ENCODE data around the gene PTCHD4.
"Not testable (repeated sequence)": the region's sequence is repeated elsewhere in the genome, so short reads cannot be mapped to it uniquely, and the experiment has no call there.

Gene PTCHD4

DNA sequence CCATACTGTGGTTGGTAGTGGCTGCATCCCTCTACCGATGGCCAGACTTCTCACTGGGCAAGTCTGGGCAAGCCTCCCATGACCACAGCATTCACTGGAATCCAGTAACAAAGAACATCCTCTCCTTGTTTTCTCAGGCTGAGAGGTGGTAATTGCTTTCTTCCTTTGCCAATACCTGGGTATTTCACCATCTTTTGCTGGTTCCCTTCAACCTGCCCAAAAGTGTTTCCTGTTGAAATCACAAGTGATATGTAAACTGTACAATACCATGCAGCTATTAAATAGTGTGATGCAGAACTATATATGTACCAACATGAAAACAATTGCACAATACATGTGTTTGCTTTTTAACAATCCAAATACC lies at the start of gene PTCHD4:
TSS of gene PTCHD4 (minus strand) at position 55 of the 364 bp plus-strand sequence. CDS start 42,240 bp downstream, outside the sequence.
- no peak for DNase-seq (ENCODE audit: low read depth)

DNA sequence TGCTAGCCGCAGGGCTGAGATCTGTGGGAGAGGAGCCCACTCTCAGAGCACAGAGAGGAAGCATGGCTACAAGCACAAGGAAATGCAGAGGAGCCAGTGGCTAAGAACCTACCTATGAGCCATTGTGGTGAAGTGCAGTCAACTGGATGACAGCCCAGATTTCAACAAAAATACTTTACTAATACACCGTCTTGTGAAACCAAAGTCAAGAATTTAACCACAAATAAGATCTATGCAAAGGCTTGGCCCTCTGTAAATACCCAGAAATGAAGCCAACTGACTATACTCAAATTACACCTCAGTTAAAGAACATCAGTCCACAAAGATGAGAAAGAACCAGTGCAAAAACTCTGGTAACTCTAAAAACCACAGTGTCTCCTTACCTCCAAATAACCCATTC lies 40.1 kb upstream of the PTCHD4 start:
- no peak for DNase-seq (ENCODE audit: low read depth)

DNA sequence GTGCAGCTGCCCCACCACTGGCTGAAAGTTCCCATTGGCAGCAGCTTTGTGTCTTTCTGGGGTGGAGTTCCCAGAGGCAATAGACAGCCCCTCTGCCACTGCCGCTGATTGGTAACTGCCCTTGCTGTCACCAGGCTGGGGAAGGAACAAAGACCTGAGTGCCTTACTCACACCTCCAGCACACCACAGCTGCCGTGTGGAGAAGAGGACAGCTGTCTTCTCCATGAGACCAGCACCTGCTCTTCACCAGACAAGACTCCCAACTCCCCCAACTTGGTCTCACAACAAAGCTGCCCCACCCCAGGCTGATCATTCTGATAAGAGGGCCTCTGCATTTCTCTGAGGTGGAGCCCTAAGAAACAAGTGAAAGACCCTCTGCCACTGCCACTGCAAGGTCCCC lies 39.7 kb upstream of the PTCHD4 start:
- no peak for DNase-seq (ENCODE audit: low read depth)

DNA sequence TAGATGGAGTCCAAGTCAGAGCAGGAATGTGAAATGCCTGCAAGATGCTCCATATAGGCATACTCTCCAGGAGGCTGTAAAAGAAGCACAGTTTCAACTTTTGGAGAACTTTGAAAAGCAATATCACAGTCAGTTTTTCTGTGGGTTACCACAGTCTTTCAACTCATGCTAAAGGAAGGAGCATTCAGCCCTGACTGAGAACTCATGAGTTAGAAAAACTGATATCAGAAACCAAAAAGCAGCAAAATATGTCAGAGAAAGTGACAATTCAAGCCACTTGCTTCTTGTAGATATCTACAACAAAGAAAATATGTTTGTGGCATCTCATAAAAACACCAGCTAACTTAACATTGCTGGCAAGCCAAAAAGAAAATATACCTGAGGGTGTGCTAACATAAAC lies 36.1 kb upstream of the PTCHD4 start:
- no peak for DNase-seq (ENCODE audit: low read depth)

DNA sequence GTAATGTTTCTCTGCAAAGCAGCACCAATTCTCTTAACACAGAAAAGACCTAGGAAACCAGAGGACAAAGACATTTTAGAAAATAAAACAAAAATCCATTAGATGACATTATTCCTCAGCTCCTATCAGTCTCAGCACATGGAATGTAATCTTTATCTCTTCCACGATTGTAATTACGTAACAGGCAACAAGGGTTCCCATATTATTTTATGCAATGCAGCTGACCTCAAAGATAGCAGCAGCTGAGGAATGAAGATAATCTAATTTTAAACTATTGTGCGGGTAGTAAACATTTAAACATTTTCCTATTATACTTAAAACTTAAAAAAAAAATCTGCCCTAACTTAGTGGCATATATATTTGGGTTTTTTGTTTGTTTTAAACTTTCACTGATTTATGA lies 33.0 kb upstream of the PTCHD4 start:
- DNase-seq (ENCODE audit: low read depth) = no peak

DNA sequence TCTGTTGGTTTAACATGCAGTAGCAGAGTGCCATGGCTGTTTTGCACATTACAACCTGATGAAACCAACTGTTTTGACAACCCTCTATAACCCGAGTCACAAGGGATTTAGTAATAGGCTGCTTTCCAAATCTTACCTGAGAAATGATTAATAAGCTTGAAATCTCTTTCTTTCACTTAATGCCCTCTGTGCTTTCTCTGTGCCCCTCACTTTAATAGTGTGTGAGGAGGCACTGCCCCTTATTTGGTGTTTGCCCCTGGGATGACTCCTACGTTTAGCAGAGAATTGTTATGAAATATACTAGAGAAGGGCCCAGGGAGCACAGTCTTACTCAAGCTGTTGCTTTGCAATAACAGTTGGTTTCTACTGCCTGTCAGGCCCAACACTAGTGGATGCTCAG lies 31.0 kb upstream of the PTCHD4 start:
- DNase-seq (ENCODE audit: low read depth) = no peak

DNA sequence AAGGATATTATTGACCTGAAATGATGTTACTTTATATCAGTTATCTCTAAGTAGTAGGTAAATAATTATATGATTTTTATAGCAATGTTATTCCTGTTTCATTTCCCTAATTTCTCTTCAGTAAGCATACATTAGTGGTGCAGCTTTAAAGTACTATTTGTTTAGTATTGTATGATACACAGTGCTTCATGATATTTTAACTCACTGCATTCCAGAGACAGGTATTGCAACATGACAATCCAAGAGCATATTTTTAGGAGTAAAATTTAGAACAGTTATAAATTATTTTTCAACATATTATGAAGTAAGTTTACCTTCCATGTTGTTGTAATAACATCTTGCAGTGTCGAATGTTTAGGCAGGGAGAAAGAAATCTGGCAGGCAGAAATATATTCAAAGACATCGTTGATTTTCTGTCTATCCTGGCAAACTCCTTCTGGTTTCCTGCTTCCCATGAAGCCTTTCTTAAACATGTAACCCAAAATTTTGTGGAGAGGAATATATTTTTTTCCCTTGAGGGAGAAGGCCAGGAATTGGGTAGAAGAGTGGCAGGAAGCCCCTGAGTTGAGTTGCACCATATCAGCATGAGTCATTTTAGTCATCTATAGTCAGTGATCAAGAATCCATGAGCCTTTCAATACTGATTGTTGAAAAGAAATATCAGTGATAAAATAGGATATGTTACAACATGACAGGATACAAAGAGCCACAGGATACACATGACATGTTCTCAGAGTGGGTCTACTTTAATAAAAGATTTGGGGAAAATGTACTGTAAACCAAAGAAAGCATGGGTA lies 29.0 kb upstream of the PTCHD4 start:
- no peak for DNase-seq (ENCODE audit: low read depth)

DNA sequence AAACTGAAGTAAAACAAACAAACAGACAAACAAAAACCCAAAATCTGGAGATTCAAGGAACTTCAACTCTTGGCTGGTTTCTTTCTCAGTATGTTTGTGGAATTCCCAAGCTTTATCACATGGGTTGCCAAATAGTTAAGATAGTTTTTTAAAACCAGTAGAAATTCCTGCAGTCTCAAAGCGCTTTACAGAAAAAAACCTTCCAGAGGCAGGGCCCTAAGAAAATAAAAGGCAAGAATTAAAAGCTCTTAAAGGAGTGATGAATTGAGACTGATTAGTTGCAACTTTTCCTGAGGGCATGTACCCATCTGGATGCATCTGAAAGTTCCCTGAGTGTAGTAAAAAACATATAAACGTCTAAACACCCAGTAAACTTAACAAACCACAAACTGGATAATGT lies 25.9 kb upstream of the PTCHD4 start:
- no peak for DNase-seq (ENCODE audit: low read depth)

DNA sequence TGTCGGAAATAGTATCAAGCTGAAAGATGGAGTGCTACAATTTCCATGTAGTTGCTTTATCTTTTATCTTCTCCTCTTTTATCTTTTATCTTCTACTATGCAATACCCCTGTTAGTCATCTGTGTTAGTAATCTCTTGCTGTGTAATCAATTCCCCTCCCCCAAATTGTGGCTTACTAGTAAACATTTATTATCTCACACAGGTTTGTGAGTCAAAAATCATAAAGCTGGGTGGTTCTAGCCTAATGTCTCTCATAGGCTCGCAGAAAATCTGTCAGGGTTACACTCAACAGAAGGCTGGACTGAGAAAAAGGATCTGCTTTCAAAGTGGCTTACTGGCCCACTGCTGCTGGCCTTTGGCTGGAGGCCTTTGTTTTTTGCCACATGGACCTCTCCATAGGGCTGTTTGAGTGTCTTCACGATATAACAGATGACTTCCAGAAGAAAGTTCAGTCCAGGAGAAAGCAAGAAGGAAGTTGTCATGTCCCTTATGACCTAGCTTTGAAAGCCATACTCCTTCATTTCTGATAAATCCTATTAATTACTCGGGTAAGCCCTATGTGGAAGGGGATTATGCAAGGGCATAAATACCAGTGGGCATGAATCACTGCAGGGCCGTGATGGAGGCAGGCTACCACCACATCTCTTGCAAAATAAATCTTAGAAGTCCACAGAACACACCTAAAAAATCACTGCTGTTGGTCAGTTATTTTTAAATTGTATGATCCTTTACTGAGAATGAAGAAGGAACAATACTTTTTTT lies 24.5 kb upstream of the PTCHD4 start:
- DNase-seq (ENCODE audit: low read depth) = no peak

DNA sequence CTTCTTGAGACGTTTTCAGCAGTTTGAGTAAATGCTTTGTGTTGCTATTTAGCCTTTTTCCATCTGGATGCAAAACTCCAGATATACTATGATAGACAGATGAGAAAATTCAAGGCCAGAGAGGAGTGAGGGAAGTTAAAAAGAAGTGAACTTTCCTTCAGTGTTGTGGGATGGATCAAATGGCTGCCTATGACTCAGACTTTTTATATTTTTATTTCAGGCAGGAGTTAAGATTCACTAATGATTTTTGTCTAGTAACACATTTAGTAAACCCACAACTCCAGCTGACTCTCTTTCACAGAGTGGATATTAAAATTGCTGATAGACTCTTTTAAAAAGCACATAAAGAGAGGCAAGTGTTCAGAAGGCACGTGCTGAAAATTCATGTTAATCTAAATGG lies 23.2 kb upstream of the PTCHD4 start:
- no peak for DNase-seq (ENCODE audit: low read depth)

DNA sequence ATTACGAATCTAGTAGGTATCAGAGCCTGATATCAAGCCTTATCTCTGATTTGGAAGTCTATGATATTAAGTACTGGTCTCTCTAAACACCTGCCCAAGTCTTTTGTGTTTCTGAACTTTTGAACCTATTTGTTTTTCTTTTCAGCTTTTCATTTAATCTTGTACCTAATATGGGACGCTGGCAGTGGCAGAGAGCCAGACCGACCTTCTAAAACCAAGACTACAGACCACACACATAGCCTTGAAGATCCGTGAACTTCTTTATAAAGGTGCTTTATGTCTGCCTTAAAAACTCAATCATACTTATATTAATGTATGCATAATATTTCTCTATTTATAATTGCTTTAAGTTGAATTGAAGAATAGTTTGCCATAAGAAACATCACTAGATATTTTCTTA lies 12.6 kb upstream of the PTCHD4 start:
- DNase-seq (ENCODE audit: low read depth) = no peak

DNA sequence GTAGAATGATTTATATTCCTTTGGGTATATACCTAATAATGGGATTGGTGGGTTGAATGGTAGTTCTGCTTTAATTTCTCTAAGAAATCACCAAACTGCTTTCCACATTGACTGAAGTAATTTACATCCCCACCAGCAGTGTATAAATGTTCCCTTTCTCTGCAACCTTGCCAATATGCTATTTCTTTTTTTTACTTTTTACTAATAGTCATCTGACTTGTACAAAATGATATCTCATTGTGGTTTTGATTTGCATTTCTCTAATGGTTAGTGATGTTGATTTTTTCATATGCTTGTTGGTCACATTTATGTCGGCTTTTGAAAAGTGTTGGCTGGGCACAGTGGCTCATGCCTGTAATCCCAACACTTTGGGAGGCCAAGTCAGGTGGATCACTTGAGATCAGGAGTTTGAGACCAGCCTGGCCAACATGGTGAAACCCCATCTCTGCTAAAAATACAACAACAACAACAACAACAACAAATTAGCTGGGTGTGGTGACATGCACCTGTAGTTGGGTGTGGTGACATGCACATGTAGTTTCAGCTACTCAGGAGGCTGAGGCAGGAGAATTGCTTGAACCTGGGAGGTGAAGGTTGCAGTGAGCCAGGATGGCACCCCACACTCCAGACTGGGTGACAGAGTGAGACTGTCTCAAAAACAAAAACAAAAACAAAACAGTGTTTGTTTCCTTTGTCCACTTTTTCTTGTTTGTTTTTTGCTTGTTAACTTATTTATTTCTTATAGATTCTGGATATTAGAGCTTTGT lies 11.2 kb upstream of the PTCHD4 start:
- not testable (repeated sequence) for DNase-seq (ENCODE audit: low read depth)

DNA sequence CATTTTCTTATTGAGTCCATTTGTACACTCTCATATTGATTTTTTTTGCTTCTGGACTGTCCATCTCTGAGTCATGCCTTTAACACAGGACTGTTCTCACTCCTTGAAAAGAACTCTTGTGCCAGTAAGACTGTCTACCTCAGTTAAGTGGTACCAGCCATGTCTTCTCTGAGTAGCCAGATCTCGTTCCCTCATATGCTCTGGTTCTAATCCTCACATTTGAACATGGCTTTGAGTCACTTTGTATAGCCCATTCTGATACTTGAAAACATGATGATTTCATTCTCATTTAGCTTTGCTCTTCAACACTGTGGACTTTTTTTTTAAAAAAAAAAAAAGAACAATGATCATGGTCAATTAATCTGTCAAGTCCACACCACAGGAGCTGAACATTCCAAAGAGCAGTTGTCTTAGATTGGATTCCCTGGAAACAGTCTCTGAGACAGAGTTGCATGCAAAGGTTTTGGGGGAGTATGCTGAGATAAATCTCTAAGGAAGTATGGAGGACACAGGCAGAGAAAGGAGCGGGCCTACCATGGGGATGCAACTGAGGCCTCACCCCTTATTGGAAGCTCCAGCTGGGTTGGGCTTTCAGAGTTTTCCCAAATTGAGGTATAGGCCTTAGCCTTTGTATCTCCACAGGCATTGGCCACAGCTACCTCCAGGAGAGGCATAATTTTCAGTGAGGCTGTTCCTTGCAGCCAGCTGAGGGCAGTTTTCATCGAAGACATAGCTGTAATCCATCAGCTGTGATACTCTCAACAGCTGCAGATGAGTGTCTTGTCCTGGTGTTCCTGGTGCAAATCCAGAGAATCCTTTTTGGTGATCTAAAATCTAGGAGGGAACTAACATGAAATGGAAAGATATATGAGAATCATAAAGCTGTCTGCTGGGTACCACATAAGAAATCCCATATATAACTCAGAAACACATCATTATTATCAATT lies 6.0 kb upstream of the PTCHD4 start:
- DNase-seq (ENCODE audit: low read depth) = no peak

DNA sequence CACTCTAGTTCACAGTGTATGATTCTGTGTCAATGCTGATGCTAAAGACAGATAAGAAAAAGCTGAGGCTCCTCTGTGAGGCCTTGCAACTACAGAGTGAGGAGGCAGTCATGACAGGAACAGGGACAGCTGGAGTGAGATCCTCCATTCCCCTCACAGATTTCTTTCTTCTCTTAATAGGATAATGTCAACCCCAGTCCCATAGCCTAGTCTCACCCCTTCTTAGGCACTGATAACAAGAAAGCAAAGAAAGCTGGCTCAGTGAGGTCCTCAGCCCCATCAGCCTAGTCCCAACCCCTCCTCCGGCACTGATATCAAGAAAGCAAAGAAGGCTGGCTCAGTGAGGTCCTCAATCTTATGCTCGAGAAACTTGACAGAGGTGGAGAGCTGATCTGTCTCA lies 2.1 kb upstream of the PTCHD4 start:
- no peak for DNase-seq (ENCODE audit: low read depth)

DNA sequence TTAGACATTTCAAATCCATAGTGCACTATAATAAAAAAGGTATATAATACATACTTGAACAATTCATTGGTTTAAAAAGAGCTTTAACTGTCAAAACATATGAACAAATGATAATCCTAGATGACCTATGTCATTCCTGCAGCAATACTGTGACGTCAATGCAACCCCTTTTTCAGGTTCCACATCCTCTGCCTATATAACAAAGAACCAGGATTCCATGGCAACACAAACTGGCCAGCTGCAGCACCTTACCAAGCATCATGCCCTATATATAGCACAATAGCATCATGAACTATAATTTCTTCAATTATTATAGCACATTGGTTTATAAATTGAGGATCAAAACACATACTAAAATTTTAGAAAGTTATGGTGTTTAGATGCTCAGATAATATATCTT lies 578 bp upstream of the PTCHD4 start:
- no peak for DNase-seq (ENCODE audit: low read depth)

DNA sequence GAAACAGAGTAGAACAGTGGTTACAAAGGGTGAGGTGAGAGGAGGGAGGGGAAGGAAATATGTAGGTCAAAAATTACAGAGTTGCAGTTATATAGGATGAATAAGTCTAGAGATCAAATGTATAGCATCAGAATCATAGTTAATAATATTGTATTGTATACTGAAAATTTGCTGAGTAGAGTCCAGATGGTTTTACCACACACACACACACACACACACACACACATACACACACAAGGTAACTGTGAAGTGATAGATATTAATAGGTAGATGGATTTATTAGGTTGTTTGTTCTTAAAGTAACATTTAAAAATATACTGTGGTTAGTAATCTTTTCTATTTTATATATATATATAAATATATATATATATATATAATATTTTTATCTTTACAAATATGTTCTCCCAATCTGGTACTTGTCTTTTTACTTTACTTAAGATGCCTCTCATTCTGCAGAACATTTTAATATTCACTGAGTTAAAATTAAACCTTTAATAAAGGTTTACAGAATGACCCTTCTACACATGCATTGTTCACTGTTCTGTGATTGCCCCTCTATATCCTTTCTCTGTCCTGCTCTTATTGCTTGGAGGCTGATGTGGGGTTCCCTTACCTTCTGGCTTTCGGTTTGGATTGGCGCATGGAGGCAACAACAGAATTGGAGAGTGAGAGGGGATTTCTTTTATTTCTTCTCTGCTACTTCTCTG lies 408 bp downstream of the PTCHD4 start:
- DNase-seq (ENCODE audit: low read depth) = no peak

DNA sequence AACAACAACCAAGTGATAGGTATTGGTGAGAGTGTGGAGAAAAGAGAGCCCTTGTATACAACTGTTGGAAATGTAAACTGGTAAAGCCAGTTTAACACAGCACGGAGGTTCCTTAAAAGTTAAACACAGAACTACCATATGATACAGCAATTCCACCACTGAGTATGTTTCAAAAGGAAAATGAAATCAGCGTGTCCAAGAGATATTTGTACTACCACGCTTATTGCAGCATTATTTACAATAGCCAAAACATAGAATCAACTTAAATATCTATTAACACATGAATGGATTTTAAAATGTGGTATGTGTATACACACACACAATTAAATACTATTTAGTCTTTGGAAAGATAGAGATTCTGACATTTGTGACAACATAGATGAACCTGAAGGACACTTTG lies 1.1 kb downstream of the PTCHD4 start:
- DNase-seq (ENCODE audit: low read depth) = no peak

DNA sequence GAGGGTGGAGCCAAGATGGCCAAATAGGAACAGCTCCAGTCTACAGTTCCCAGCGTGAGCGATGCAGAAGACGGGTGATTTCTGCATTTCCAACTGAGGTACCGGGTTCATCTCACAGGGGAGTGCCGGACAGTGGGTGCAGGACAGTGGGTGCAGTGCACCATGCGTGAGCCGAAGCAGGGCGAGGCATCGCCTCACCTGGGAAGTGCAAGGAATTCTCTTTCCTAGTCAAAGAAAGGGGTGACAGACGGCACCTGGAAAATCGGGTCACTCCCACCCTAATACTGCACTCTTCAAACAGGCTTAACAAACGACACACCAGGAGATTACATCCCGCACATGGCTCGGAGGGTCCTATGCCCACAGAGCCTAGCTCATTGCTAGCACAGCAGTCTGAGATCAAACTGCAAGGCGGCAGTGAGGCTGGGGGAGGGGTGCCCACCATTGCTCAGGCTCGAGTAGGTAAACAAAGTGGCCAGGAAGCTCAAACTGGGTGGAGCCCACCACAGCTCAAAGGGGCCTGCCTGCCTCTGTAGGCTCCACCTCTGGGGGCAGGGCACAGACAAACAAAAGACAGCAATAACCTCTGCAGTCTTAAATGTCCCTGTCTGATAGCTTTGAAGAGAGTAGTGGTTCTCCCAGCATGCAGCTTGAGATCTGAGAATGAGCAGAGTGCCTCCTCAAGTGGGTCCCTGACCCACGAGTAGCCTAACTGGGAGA lies 8.4 kb downstream of the PTCHD4 start:
- DNase-seq (ENCODE audit: low read depth) = not testable (repeated sequence)

DNA sequence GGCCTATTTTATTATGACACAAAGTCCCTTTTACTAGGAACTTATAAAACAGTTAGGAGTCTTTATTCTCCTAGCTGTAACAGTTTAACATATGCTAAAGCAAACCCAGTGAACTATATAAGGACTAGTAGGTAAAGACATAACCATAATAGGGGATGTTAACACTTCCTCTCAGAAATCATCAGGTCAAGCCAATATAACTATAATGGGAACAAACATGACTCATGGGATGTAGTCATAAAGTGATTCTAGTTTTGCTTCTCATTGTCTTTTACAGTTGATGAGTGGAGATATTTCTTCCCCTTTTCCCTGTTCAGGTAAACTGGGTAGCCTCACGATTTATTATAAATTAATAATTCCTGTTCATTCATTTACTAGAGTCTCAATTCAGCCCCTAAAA lies 9.7 kb downstream of the PTCHD4 start:
- DNase-seq (ENCODE audit: low read depth) = no peak

DNA sequence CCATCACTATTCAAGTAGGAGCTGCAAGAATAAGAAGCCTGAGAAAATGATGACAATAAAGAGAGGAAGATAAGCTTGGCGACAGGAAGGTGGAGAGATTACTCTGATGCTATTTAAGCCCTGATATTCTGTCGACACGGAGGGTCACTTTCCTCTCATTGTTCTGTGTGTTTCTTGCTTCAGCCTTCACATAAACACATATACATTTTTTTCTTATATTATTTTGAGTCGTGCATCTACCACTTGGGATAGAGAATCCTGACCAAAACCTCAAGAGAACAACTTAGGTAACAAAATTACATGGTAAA lies 10.5 kb downstream of the PTCHD4 start:
- DNase-seq (ENCODE audit: low read depth) = no peak
